Immature natural killer cell (primary cell): ENCODE data around the gene LHFPL6. TPM values are rescaled to one million over a fixed set of nuclear protein-coding genes. Genes with fewer than 3 reads are reported as not detected.
"Not testable (repeated sequence)": the region's sequence is repeated elsewhere in the genome, so short reads cannot be mapped to it uniquely, and the experiment has no call there.

ENCODE experiments used
- DNase-seq, 3 donors: peaks; one replicate each; pipeline ENCODE4 v3.0.0; 2022; ENCODE audit warnings: mixed read lengths in 1 of 3
- H3K27ac Mint-ChIP-seq, 6 donors: one replicate each; pipeline ENCODE4 v1.8.0; 2020; ENCODE audit warnings: mixed read lengths in 6 of 6, mild to moderate bottlenecking in 5 of 6, inconsistent platforms in 4 of 6, moderate library complexity in 3 of 6
- H3K27me3 Mint-ChIP-seq, 3 donors: one replicate each; pipeline ENCODE4 v1.8.0; 2020 to 2021; ENCODE audit warnings: low read depth in 3 of 3, mild to moderate bottlenecking in 3 of 3, mixed read lengths in 3 of 3, moderate library complexity in 3 of 3, inconsistent platforms in 1 of 3
- H3K36me3 Mint-ChIP-seq, 3 donors: one replicate each; pipeline ENCODE4 v1.8.0; 2020; ENCODE audit warnings: mixed read lengths in 3 of 3, inconsistent platforms in 2 of 3, mild to moderate bottlenecking in 2 of 3
- H3K4me1 Mint-ChIP-seq, 2 donors: one replicate each; pipeline ENCODE4 v1.8.0; 2020; ENCODE audit warnings: inconsistent platforms in 2 of 2, mild to moderate bottlenecking in 2 of 2, mixed read lengths in 2 of 2, moderate library complexity in 1 of 2
- H3K4me3 Mint-ChIP-seq, 5 donors: one replicate each; pipeline ENCODE4 v1.8.0; 2020; ENCODE audit warnings: mild to moderate bottlenecking in 5 of 5, mixed read lengths in 5 of 5, inconsistent platforms in 3 of 5, moderate library complexity in 3 of 5
- H3K9me3 Mint-ChIP-seq, 6 donors: one replicate each; pipeline ENCODE4 v1.8.0; 2020; ENCODE audit warnings: mild to moderate bottlenecking in 6 of 6, mixed read lengths in 6 of 6, inconsistent platforms in 4 of 6, moderate library complexity in 3 of 6
- polyA plus RNA-seq, 3 donors: library from polyadenylated mRNA; unstranded; fragments of 300-500 nt; fragmentation: Illumina TruSeq; gene quantifications; one replicate each; pipeline ENCODE4 v1.2.3, GENCODE V29; 2021

The LHFPL6 gene
- polyA plus RNA-seq, 3 donors from 2014 or later, result 0.52 to 1.3 TPM; not detected in 1

GRCh38 chr13:39353988-39354387 is 249.0 kb downstream of the LHFPL6 start:
- Mint-ChIP-seq H3K4me1 (no peaks in the 10 kb centered on the region), H3K27me3 (peaks cover 0 to under 1% (median 0%) of the 10 kb centered on the region in 3 donors), H3K9me3 (peaks cover 2 to 11% (median 5%) of the 10 kb centered on the region in 6 donors), H3K4me3 (no peak overlapping the region), H3K27ac (no peak overlapping the region), H3K36me3 (no peaks in the 10 kb centered on the region)
- DNase-seq, result no peak

DNA sequence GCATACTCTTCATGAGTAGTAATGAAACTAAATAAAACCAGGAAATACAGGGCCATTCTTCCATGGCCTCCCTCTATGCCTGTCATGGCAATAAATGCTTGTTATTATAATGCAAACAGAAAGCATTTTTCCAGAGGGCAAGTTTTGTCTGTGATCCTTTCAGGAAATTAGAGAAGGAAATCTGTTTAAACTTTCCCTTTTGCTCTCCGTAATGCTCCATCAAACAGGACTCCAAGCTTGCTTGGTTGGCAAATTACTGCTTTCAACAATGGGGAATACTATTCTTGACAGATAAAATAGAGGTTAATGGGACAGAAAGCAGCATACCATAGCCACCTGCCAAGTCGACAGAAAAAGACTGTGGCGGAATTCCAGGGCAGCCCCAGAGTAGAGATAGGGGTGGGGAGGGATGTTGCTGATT is 252.5 kb downstream of the LHFPL6 start:
- Mint-ChIP-seq H3K36me3 (no peaks in the 10 kb centered on the region), H3K4me1 (no peaks in the 10 kb centered on the region), H3K4me3 (no peak overlapping the region), H3K27ac (no peak overlapping the region), H3K27me3 (no peaks in the 10 kb centered on the region), H3K9me3 (peaks cover 2 to 8% (median 6%) of the 10 kb centered on the region in 6 donors)
- DNase-seq, result no peak

DNA sequence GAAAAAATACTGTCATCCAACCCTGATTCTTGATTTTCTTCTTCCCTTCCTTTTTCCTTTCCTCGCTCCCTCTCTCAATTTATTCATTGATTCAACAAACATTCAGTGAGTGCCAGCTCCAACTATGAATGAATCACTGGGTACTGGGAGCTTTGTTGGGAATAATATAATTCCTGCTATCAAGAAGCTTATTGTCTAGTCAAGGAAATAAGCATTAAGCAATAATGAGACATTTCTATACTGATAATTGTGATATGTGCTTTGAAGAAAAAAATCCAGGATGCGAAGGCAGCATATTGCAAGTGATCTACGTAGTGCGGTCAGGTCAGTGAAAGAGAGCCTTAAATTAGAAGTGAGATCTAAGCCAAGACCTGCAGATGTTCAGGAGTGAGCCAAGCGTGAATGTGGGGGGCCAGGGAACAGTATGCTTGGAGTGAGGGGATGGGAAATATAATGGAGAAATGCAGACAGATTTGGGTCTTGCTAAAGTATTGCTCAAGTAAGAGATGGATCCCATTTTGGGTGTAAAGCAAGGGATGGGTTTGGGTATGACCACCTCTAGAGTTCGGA is 253.5 kb downstream of the LHFPL6 start:
- H3K27ac Mint-ChIP-seq, result no peak overlapping the region
- H3K4me3 Mint-ChIP-seq, result no peak overlapping the region
- H3K4me1 Mint-ChIP-seq, result no peaks in the 10 kb centered on the region
- H3K9me3 Mint-ChIP-seq, result peaks cover 2 to 6% (median 4%) of the 10 kb centered on the region in 6 donors
- H3K36me3 Mint-ChIP-seq, result no peaks in the 10 kb centered on the region
- H3K27me3 Mint-ChIP-seq, result no peaks in the 10 kb centered on the region
- DNase-seq, result no peak

DNA sequence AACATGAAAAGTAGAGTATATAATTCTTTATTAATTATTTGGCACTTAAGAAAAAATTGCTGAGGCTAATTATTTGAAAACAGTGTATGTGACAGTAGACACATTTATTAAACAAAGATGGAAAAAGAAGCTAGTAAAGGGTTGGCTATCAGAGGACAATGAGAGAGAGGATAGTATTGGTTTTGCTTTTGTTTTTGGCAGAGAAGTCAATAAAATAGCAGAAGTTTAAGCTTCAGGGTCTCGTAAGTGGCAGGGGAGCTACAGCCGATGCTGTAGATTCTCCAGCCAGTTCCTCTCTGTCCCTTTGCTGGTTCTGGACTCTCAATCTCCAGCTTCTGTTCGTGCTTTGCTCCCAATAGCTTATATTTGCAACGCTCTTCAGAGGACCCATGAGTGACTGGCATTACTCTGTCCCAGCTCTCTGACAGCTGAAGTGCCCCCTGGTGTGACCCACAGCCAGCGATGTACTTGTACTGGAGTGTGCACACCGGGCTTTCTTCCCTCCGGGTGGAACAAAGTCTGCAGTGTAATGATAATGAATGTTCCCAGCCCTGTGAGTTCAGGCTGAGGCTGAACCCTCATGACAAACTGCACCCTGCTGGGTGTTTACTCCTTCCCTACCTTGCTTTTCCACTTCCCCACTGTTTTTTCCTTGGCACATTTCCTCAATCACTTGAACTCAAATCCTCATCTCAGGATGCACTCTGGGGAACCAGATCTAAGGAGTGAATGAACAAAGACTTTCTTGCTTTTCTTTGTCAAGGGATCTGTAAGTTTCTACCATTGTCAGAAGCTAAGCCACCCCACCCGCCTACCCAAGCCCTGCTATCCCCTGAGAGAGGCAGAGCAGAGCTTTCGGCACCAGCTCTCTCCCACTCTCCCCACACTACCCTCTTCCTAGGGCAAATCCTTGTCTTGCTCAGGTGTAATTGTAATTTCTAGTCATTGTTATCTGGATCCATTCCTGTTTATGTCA is 254.8 kb downstream of the LHFPL6 start:
- peaks cover 0 to 7% (median 2%) of the 10 kb centered on the region in 6 donors for H3K9me3 Mint-ChIP-seq
- H3K4me3 Mint-ChIP-seq, result no peak overlapping the region
- H3K36me3 Mint-ChIP-seq, result no peaks in the 10 kb centered on the region
- no peaks in the 10 kb centered on the region for H3K27me3 Mint-ChIP-seq
- H3K4me1 Mint-ChIP-seq, result no peaks in the 10 kb centered on the region
- no peak overlapping the region for H3K27ac Mint-ChIP-seq
- DNase-seq, result no peak

GRCh38 chr13:39345982-39346381 is 257.0 kb downstream of the LHFPL6 start:
- no peak for DNase-seq
- peaks cover 0 to 10% (median 2%) of the 10 kb centered on the region in 6 donors for H3K9me3 Mint-ChIP-seq
- no peaks in the 10 kb centered on the region for H3K36me3 Mint-ChIP-seq
- no peak overlapping the region for H3K4me3 Mint-ChIP-seq
- H3K27ac Mint-ChIP-seq, result no peak overlapping the region
- no peaks in the 10 kb centered on the region for H3K4me1 Mint-ChIP-seq
- H3K27me3 Mint-ChIP-seq, result no peaks in the 10 kb centered on the region

DNA sequence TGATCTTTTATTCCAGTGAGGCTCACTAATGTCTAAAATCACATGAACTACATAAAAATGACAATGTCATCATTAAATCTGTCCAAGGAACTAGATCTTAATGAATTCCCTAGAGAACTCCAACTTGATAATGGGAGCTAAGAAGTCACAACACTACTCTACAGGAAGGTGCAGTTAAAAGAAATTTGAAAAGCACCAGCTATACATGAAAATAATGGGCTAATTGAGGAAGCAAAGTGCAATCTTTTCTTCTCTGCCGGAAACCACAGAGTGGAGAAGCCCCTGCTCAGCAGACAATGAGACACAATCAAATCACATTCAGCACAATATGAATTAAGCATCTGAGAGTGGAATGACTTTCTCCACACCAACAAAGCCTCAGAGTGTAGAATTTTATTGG is 261.7 kb downstream of the LHFPL6 start:
- Mint-ChIP-seq H3K4me1 (no peaks in the 10 kb centered on the region), H3K9me3 (peaks cover 0 to 7% (median 1%) of the 10 kb centered on the region in 6 donors), H3K27me3 (peaks cover 0 to 2% (median 0%) of the 10 kb centered on the region in 3 donors), H3K4me3 (no peak overlapping the region), H3K36me3 (no peaks in the 10 kb centered on the region), H3K27ac (no peak overlapping the region)
- no peak for DNase-seq

DNA sequence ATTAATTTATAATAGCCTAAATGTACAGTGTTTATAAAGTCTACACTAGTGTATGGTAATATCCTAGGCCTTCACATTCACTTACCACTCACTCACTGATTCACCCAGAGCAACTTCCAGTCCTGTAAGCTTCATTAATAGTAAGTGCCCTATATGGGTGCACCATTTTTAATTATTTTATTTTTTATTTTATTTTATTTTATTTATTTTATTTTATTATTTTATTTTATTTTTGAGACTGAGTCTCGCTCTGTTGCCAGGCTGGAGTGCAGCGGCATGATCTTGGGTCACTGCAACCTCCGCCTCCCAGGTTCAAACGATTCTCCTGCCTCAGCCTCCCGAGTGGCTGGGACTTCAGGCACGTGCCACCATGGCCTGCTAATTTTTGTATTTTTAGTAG is 264.9 kb downstream of the LHFPL6 start:
- not testable (repeated sequence) for DNase-seq, H3K36me3 Mint-ChIP-seq, H3K9me3 Mint-ChIP-seq, H3K27ac Mint-ChIP-seq, H3K27me3 Mint-ChIP-seq, H3K4me3 Mint-ChIP-seq, H3K4me1 Mint-ChIP-seq

GRCh38 chr13:39336937-39337336 is 266.1 kb downstream of the LHFPL6 start:
- DNase-seq, result no peak
- H3K27me3 Mint-ChIP-seq, result peaks cover 0 to 2% (median 2%) of the 10 kb centered on the region in 3 donors
- H3K4me3 Mint-ChIP-seq, result no peak overlapping the region
- no peaks in the 10 kb centered on the region for H3K36me3 Mint-ChIP-seq
- peaks cover 0 to 12% (median 3%) of the 10 kb centered on the region in 6 donors for H3K9me3 Mint-ChIP-seq
- H3K4me1 Mint-ChIP-seq, result no peaks in the 10 kb centered on the region
- H3K27ac Mint-ChIP-seq, result no peak overlapping the region

DNA sequence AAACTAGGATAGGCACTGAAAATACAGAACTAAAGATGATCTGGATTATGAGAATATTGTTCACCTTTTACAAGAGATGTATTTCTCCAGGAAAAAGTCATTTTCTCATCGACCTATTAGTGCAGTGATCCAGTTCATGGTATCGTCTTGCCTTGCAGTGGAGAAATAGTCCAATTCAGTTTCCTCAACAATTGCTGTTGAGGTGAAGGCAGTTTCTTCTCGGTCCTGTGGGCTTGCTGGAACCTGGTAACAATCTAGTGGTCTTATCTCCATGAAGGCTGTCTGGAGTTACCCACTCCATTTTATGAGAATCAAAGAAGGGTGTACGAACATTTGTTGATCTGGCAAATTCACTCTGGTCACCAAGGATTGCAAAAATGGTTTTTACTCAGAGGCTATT is 266.8 kb downstream of the LHFPL6 start:
- H3K4me1 Mint-ChIP-seq, result no peaks in the 10 kb centered on the region
- peaks cover 0 to 2% (median 2%) of the 10 kb centered on the region in 3 donors for H3K27me3 Mint-ChIP-seq
- DNase-seq, result no peak
- no peak overlapping the region for H3K4me3 Mint-ChIP-seq
- peaks cover 0 to 12% (median 3%) of the 10 kb centered on the region in 6 donors for H3K9me3 Mint-ChIP-seq
- no peak overlapping the region for H3K27ac Mint-ChIP-seq
- H3K36me3 Mint-ChIP-seq, result no peaks in the 10 kb centered on the region

DNA sequence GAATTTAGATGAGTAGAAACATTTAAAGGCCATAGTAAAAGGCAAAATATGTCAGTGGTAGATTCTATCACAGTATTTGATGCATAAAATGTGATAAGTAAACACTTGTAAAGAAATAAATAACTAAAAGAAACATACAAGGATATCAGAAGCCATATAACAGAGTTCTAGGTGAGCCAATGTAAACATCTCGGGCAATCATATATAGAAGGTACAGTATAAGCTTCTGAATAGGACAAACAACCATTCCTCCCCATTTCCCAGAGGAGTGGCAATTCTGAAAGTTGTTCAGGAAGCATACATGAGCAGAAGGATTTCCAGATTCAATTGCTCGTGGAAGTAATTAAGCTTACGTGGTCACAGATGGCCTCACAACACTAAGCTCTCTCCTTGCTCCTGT is 267.3 kb downstream of the LHFPL6 start:
- H3K27me3 Mint-ChIP-seq, result peaks cover 0 to 2% (median 2%) of the 10 kb centered on the region in 3 donors
- H3K36me3 Mint-ChIP-seq, result no peaks in the 10 kb centered on the region
- no peaks in the 10 kb centered on the region for H3K4me1 Mint-ChIP-seq
- H3K27ac Mint-ChIP-seq, result no peak overlapping the region
- DNase-seq, result no peak
- H3K9me3 Mint-ChIP-seq, result peaks cover 0 to 12% (median 3%) of the 10 kb centered on the region in 6 donors
- H3K4me3 Mint-ChIP-seq, result no peak overlapping the region

- H3K36me3 Mint-ChIP-seq, result no peaks in the 10 kb centered on the region
- H3K4me3 Mint-ChIP-seq, result no peak overlapping the region
- H3K27me3 Mint-ChIP-seq, result peaks cover 0 to 2% (median 0%) of the 10 kb centered on the region in 3 donors
- H3K4me1 Mint-ChIP-seq, result no peaks in the 10 kb centered on the region
- DNase-seq, result no peak
- peaks cover 0 to 13% (median 4%) of the 10 kb centered on the region in 6 donors for H3K9me3 Mint-ChIP-seq
- H3K27ac Mint-ChIP-seq, result no peak overlapping the region
Measured at GRCh38 chr13:39330504-39330903, 272.5 kb downstream of the LHFPL6 start.

GRCh38 chr13:39329182-39329639 is 273.8 kb downstream of the LHFPL6 start:
- no peak for DNase-seq
- Mint-ChIP-seq H3K27me3 (peaks cover 0 to 2% (median 0%) of the 10 kb centered on the region in 3 donors), H3K4me3 (no peak overlapping the region), H3K36me3 (no peaks in the 10 kb centered on the region), H3K27ac (no peak overlapping the region), H3K9me3 (peaks cover 0 to 13% (median 4%) of the 10 kb centered on the region in 6 donors), H3K4me1 (no peaks in the 10 kb centered on the region)

DNA sequence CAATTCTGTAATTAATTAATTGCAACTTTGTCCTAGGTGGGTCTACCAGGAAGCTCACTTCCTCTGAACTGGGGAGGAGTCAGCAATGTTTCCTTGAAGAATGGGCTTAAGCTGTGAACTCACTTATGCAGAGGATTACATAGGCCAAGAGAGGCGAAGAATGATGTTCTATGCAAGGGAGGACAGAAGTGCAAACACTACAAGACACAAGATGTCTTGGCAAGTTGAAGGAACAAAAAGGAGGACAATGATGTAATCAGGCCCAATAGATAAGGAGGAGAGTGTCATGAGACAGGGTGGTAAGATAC is 275.9 kb downstream of the LHFPL6 start:
- no peak for DNase-seq
- Mint-ChIP-seq H3K4me1 (no peaks in the 10 kb centered on the region), H3K36me3 (no peaks in the 10 kb centered on the region)

GRCh38 chr13:39326469-39327171 is 276.4 kb downstream of the LHFPL6 start:
- H3K36me3 Mint-ChIP-seq, result no peaks in the 10 kb centered on the region
- no peak overlapping the region for H3K4me3 Mint-ChIP-seq
- no peaks in the 10 kb centered on the region for H3K4me1 Mint-ChIP-seq
- no peak overlapping the region for H3K27ac Mint-ChIP-seq
- H3K27me3 Mint-ChIP-seq, result no peaks in the 10 kb centered on the region
- no peak for DNase-seq
- H3K9me3 Mint-ChIP-seq, result peaks cover 0 to 9% (median 3%) of the 10 kb centered on the region in 6 donors

More for the DNA sequence above, 275.9 kb downstream of the LHFPL6 start:
- peaks cover 0 to 9% (median 3%) of the 10 kb centered on the region in 6 donors for H3K9me3 Mint-ChIP-seq
- H3K4me3 Mint-ChIP-seq, result no peak overlapping the region
- no peaks in the 10 kb centered on the region for H3K27me3 Mint-ChIP-seq
- no peak overlapping the region for H3K27ac Mint-ChIP-seq
